Epithelial cell of proximal tubule (primary cell): ENCODE data around the gene ABAT. TPM values are rescaled to one million over a fixed set of nuclear protein-coding genes. Genes with fewer than 3 reads are reported as not detected.

Experiments used
- DNase-seq: peaks from one replicate; pipeline ENCODE4 v3.0.0-alpha.2; 2011; ENCODE audit warnings: low read depth
- H3K4me3 ChIP-seq: 2 replicates; pipeline ENCODE4 v1.5.1; 2011; ENCODE audit warnings: low read depth, mild to moderate bottlenecking, low read length
- CTCF ChIP-seq: conservative IDR thresholded peaks from 2 replicates; pipeline ENCODE4 v1.5.1; 2012; ENCODE audit warnings: low read depth, mild to moderate bottlenecking, low read length
- total RNA-seq: library from RNA; depleted of rRNA; stranded (reverse); fragments of >200 nt; gene quantifications from 2 replicates; pipeline ENCODE4 v1.2.3, GENCODE V29; 2015

ABAT gene
- total RNA-seq, 1 donor from 2014 or later, result 3.9 TPM

GRCh38 chr16:8642146-8642545 is 32.3 kb upstream of the ABAT start:
- TF ChIP-seq CTCF, result no peak
- no peak overlapping the region for H3K4me3 ChIP-seq
- no peak for DNase-seq

- H3K4me3 ChIP-seq, result no peak overlapping the region
- no peak for TF ChIP-seq CTCF
- no peak for DNase-seq
Measured at GRCh38 chr16:8644211-8645140, 29.9 kb upstream of the ABAT start.

- no peak for TF ChIP-seq CTCF
- no peak for DNase-seq
- no peak overlapping the region for H3K4me3 ChIP-seq
Measured at GRCh38 chr16:8645141-8645521, 29.3 kb upstream of the ABAT start.

- TF ChIP-seq CTCF, result no peak
- H3K4me3 ChIP-seq, result no peak overlapping the region
- no peak for DNase-seq
Measured at GRCh38 chr16:8645831-8646230, 28.6 kb upstream of the ABAT start.

- DNase-seq, result no peak
- no peak for TF ChIP-seq CTCF
- H3K4me3 ChIP-seq, result no peak overlapping the region
Measured at GRCh38 chr16:8646326-8647053, 27.9 kb upstream of the ABAT start.

GRCh38 chr16:8647721-8648318 is 26.6 kb upstream of the ABAT start:
- H3K4me3 ChIP-seq, result no peak overlapping the region
- TF ChIP-seq CTCF, result no peak
- no peak for DNase-seq
